GM21390 (cell line): ENCODE results near the gene DNASE1L2.

Source experiments
- ATAC-seq: cut with Tn5 transposase; IDR thresholded peaks from one replicate; pipeline ENCODE4 v1.9.1; 2021; ENCODE audit not compliant: unreplicated experiment

The DNASE1L2 gene

DNA sequence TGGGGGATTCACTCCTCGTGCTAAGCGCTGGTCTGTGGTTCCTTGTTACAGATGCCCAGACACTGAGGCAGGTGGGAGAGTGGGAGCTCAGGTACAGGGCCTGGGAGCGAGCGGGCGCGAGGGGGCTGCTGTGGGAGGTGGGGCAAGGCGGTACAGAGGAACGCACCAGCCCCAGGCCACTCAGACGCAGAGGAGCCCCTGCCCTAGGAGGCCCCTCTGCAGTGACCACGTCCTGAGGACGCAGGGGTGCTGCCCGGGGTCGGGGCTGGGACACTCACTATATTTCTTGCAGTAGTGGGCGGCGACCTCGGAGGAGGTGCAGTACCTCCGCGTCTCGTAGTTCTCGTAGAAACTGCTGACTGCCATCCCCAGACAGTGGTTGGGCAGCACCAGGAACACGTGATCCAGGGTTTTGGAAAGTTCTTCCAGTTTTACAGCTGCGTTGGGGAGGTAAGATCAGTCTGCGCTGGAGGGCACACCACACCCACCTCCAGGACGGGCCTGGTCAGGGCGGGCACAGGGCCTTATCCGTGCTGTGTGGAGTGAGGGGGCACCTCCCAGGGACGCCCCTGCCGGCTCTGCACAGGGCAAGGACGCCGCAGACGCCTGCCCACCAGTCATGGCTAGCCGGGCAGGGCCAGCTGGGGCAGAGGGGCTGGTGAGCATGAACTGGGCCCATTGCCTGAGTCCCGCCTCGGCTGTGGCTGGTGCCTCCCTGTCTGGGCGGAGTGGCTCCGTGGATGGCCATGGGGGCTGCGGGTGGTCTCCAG is 47.9 kb downstream of the DNASE1L2 start:
- no peak for ATAC-seq

DNA sequence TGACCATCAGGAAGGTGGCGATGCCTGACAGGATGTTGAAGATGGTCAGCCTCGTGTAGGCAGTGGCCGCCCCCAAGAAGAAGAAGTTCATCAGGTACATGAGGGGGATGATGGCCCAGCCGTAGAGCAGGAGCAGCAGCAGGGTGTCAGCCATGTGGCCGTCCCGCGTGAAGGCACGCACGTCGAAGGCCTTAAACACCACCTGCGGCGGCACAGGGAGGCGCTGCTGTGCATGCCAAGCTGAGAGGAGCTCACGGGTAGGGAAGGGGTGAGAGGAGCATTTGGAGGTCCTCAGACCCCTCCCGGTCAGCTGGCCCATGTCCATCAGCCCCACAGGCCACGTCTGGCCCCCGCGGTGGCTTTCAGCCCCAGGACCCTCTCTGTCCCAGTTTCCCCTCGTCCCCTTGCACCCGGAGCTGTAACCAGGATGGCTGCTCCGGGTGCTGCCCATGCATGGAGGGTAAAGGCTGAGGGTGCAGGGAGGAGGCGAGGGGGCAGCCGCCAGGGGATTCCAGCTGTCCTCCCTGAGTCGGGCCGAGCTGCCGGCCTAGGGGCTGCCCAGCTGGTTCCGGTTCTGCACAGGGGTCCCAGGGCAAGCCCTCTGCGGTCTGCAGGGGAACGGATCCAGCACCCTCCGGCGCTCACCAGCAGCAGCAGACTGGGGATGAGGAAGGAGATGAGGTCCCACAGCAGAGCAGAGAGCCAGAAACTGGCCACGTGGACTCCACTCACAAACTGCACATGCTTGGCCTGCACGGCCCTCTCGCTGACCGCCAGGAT is 48.7 kb downstream of the DNASE1L2 start:
- no peak for ATAC-seq

GRCh38 chr16:2285731-2286191 is 49.5 kb downstream of the DNASE1L2 start:
- ATAC-seq, result no peak

DNA sequence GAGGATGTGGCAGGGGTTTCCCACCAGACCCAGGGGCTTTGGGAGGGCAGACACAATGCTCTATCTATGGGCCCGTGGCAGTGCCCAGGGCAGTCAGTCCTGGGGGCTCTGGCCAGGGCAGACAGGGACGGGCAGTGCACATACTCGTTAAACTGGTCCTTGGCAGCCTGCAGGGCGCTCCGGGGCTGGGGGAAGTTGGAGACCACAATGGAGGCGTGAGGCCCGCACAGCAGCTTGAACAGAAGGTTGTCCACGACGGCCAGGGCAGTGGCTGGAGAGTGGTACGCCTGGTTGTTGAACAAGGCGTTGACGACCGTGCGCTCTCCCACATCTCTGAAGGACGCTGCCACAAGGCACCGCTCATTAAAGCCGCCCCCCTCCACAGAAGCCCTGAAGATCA is 50.3 kb downstream of the DNASE1L2 start:
- no peak for ATAC-seq

- ATAC-seq, result no peak
Measured at GRCh38 chr16:2287916-2288547, 51.8 kb downstream of the DNASE1L2 start.
